CD4-positive, alpha-beta T cell (primary cell): ENCODE measurements around the gene CASR. TPM values are rescaled to one million over a fixed set of nuclear protein-coding genes. Genes with fewer than 3 reads are reported as not detected.

ENCODE experiments used
- ATAC-seq: fragments of 200-7000 bp; cut with Tn5 transposase; one replicate; pipeline ENCODE4 v1.10.0; 2022; ENCODE audit warnings: mild to moderate bottlenecking; ENCODE audit not compliant: poor library complexity
- CTCF ChIA-PET: fragments of 350-600 bp; sonication (Branson Sonifier 250); formaldehyde crosslinking; loops from one replicate; lab custom pipeline; 2021; ENCODE audit warnings: antibody characterized with exemption, inconsistent platforms; lab: Charles Lee
- POLR2A ChIA-PET: fragments of 350-600 bp; sonication (Branson Sonifier 250); formaldehyde crosslinking; loops from one replicate; lab custom pipeline; 2021; ENCODE audit warnings: antibody characterized with exemption, inconsistent platforms; lab: Charles Lee
- DNase-seq, 14 experiments: peaks; one replicate each; pipeline ENCODE4 v3.0.0-alpha.2; 2013 to 2020; ENCODE audit warnings: mixed read lengths in 2 of 14
- H3K27ac ChIP-seq, 2 donors: one replicate each; pipeline versions ENCODE4 v1.5.1 to v1.7.0; 2013; ENCODE audit warnings: low read length in 2 of 2, low read depth in 1 of 2, mild to moderate bottlenecking in 1 of 2
- H3K27me3 ChIP-seq, 2 experiments: 1 replicate in 1 of 2; 2 replicates in 1 of 2; pipeline versions ENCODE4 v1.6.1 to v1.7.0; 2013; ENCODE audit warnings: low read length in 2 of 2, control low read depth in 1 of 2, mild to moderate bottlenecking in 1 of 2, moderate library complexity in 1 of 2; ENCODE audit not compliant: insufficient read depth in 2 of 2, control insufficient read depth in 1 of 2
- H3K36me3 ChIP-seq: one replicate; pipeline ENCODE4 v1.6.1; 2013; ENCODE audit warnings: low read length, control low read depth; ENCODE audit not compliant: insufficient read depth
- H3K4me1 ChIP-seq: one replicate; pipeline ENCODE4 v1.6.1; 2013; ENCODE audit warnings: low read length, control low read depth; ENCODE audit not compliant: insufficient read depth
- H3K4me3 ChIP-seq: one replicate; pipeline ENCODE4 v1.5.1; 2013; ENCODE audit warnings: mild to moderate bottlenecking, low read length, moderate library complexity
- H3K9me3 ChIP-seq, 2 experiments: 1 replicate in 1 of 2; 2 replicates in 1 of 2; pipeline versions ENCODE4 v1.6.1 to v1.7.0; 2013; ENCODE audit warnings: low read length in 2 of 2, mild to moderate bottlenecking in 2 of 2, control low read depth in 1 of 2, moderate library complexity in 1 of 2; ENCODE audit not compliant: control insufficient read depth in 1 of 2, insufficient read depth in 1 of 2
- H3K27ac Mint-ChIP-seq: one replicate; pipeline ENCODE4 v1.8.0; 2020; ENCODE audit warnings: mixed read lengths
- H3K27me3 Mint-ChIP-seq: one replicate; pipeline ENCODE4 v1.8.0; 2021; ENCODE audit warnings: mixed read lengths
- H3K36me3 Mint-ChIP-seq: one replicate; pipeline ENCODE4 v1.8.0; 2021; ENCODE audit warnings: low read depth, mixed read lengths
- H3K4me1 Mint-ChIP-seq: one replicate; pipeline ENCODE4 v1.8.0; 2021; ENCODE audit warnings: low read depth, mixed read lengths
- H3K4me3 Mint-ChIP-seq: one replicate; pipeline ENCODE4 v1.8.0; 2020; ENCODE audit warnings: mild to moderate bottlenecking, mixed read lengths
- H3K9me3 Mint-ChIP-seq: one replicate; pipeline ENCODE4 v1.8.0; 2020; ENCODE audit warnings: mixed read lengths
- intact Hi-C, 2 experiments: fragments of 100-400 bp; cut with DNase I in 1 of 2; cut with micrococcal nuclease in 1 of 2; formaldehyde crosslinking; loops; one replicate each; pipeline versions ENCODE4 v1.15.1 to v1.9.0; 2023 to 2025; cut with DNase I, micrococcal nuclease
- total RNA-seq, 174 experiments: library from RNA in 2 of 174; stranded (reverse) in 2 of 174; gene quantifications; one replicate each; pipeline ENCODE4 v1.2.3 and lab custom pipeline; 2021 to 2026
- TF ChIP-seq, protein P1 (sequence below): fragments of 200-600 bp; IDR thresholded peaks from one replicate; pipeline ENCODE4 v1.8.0; 2022; ENCODE audit warnings: antibody characterized with exemption, mild to moderate bottlenecking

The CASR gene
- total RNA-seq, 2 experiments from 2014 or later, result 0.03 TPM

DNA sequence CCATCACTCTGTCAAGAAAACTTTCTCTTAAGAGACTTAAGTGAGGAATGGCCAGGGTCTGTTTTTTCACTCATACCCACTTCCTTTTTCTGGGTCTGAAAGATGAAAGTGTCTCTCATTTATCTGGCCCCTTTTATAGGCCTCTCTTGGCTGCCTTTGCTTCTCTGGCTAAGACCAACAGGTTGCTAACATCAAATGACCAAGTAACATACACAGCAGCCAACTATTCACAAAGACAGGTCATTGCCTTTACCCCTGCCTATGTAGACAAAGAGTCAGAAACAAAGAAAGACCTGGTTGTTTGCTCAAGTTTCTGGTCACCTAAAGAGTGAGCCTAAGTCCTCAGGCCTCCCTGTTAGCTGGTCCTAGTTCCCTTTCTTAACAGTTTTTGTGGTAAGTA lies 117.6 kb downstream of the CASR start:
- no peaks in the 10 kb centered on the region for H3K36me3 Mint-ChIP-seq
- ChIA-PET CTCF (interaction anchor here (1.2 to 1.5 kb wide), 2 partner anchors 199 to 755 kb away, joined by 3 to 5 read pairs; partner anchors contain the start of gene POLQ), POLR2A (interaction anchor here (1.0 to 2.1 kb wide), 2 partner anchors 200 to 755 kb away, joined by 3 to 6 read pairs; no protein-coding TSS in a partner anchor)
- H3K27me3 ChIP-seq, result no peaks in the 10 kb centered on the region
- no peaks in the 10 kb centered on the region for H3K27me3 Mint-ChIP-seq
- H3K4me3 ChIP-seq, result no peak overlapping the region
- no peak overlapping the region for H3K4me3 Mint-ChIP-seq
- intact Hi-C loops, result loop anchor here in 1 of 2 experiments (2.0 kb wide), 2 partner anchors 198 to 754 kb away; no protein-coding TSS in a partner anchor
- peaks cover 2% of the 10 kb centered on the region for H3K9me3 Mint-ChIP-seq
- ATAC-seq (no peak), DNase-seq (no peak)
- H3K36me3 ChIP-seq, result no peaks in the 10 kb centered on the region
- H3K27ac ChIP-seq, result no peak overlapping the region
- H3K4me1 ChIP-seq, result no peaks in the 10 kb centered on the region
- TF ChIP-seq, protein P1, sequence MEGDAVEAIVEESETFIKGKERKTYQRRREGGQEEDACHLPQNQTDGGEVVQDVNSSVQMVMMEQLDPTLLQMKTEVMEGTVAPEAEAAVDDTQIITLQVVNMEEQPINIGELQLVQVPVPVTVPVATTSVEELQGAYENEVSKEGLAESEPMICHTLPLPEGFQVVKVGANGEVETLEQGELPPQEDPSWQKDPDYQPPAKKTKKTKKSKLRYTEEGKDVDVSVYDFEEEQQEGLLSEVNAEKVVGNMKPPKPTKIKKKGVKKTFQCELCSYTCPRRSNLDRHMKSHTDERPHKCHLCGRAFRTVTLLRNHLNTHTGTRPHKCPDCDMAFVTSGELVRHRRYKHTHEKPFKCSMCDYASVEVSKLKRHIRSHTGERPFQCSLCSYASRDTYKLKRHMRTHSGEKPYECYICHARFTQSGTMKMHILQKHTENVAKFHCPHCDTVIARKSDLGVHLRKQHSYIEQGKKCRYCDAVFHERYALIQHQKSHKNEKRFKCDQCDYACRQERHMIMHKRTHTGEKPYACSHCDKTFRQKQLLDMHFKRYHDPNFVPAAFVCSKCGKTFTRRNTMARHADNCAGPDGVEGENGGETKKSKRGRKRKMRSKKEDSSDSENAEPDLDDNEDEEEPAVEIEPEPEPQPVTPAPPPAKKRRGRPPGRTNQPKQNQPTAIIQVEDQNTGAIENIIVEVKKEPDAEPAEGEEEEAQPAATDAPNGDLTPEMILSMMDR, result no peak
- peaks cover 0 to 5% of the 10 kb centered on the region in 2 experiments for H3K9me3 ChIP-seq
- H3K27ac Mint-ChIP-seq, result no peak overlapping the region
- H3K4me1 Mint-ChIP-seq, result peaks cover 8% of the 10 kb centered on the region

DNA sequence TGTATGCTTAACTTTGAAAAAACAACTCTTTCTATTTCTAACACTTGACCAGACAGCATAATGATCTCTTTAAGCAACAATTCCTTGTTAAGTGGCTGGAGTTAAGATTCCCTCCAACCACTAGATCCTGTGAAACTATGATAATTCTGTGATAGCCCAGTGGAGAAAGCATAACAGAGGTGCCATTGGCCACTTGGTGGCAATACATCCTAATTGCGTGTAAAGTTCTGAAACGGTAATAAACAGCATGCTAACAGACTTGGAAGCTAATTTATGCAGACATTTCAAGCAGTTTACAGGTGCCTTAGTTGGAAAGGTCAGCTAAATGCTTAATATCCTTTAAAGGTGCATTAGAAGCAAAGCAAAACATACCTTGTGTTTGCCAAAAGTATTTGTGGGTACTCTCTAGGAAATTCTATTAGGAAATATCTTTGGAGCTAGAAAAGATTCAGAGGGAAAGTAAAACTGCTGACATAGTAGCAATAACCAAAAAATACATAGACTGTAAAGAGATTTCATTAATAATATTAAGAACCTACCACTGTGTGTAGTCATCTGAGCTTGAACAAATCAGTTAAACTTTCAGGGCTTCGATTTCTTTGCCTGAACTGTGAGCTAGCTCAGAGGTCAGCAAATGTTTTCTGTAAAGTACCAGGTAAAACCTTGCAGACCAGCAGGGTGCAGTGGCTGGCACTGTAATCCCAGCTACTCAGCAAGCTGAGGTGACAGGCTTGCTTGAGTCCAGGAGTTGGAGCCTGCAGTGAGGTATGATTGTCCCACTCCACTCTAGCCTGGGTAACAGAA lies 122.6 kb downstream of the CASR start:
- intact Hi-C loops, result no loop called here
- Mint-ChIP-seq H3K4me1 (no peaks in the 10 kb centered on the region), H3K4me3 (no peak overlapping the region), H3K27me3 (no peaks in the 10 kb centered on the region), H3K36me3 (no peaks in the 10 kb centered on the region), H3K27ac (no peak overlapping the region), H3K9me3 (no peaks in the 10 kb centered on the region)
- no peak overlapping the region for H3K4me3 ChIP-seq
- ChIA-PET CTCF (no interaction called here), POLR2A (no interaction called here)
- no peak for DNase-seq
- TF ChIP-seq, protein P1, result no peak
- no peak for ATAC-seq
- no peaks in the 10 kb centered on the region for H3K9me3 ChIP-seq
- no peaks in the 10 kb centered on the region for H3K36me3 ChIP-seq
- H3K27ac ChIP-seq, result no peak overlapping the region
- H3K27me3 ChIP-seq, result no peaks in the 10 kb centered on the region
- H3K4me1 ChIP-seq, result no peaks in the 10 kb centered on the region

DNA sequence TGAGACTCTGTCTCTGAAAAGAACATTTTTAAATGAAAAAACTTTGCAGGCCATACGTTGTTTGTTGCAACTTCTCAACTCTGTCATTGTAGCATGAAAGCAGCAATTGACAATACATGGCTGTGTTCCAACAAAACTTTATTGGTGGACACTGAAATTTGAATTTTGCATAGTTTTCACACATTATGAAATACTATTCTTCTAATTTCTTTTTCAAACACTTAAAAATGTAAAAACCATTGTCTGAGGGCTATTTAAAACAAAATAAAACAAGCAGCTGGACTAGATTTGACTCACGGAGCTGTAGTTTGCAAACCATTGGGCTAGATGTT lies 123.1 kb downstream of the CASR start:
- no peak overlapping the region for H3K4me3 ChIP-seq
- intact Hi-C loops, result no loop called here
- POLR2A ChIA-PET, result no interaction called here
- DNase-seq, result no peak
- Mint-ChIP-seq H3K27me3 (no peaks in the 10 kb centered on the region), H3K9me3 (no peaks in the 10 kb centered on the region), H3K4me3 (no peak overlapping the region), H3K36me3 (no peaks in the 10 kb centered on the region), H3K27ac (no peak overlapping the region), H3K4me1 (no peaks in the 10 kb centered on the region)
- H3K36me3 ChIP-seq, result no peaks in the 10 kb centered on the region
- CTCF ChIA-PET, result no interaction called here
- H3K27me3 ChIP-seq, result no peaks in the 10 kb centered on the region
- no peak overlapping the region for H3K27ac ChIP-seq
- ATAC-seq, result no peak
- no peaks in the 10 kb centered on the region for H3K9me3 ChIP-seq
- TF ChIP-seq, protein P1, result no peak
- H3K4me1 ChIP-seq, result no peaks in the 10 kb centered on the region
